ENCODE results near the gene CD6.

GRCh38 chr11:61004180-61004611 lies 32.7 kb downstream of the CD6 start:
- no peak for TF ChIP-seq CTCF (IDR thresholded peaks at IDR 0.05)
- no peak for TF ChIP-seq POLR2A (IDR thresholded peaks at IDR 0.05)

Measured in breast epithelium (tissue), 3 donors.